Transverse colon (tissue), 4 donors: Measurements from ENCODE around the gene AGAP1. TPM values are rescaled to one million over a fixed set of nuclear protein-coding genes. Genes with fewer than 3 reads are reported as not detected.

Source experiments
- DNase-seq: peaks from one replicate; pipeline ENCODE4 v3.0.0-alpha.2; 2019
- H3K27ac ChIP-seq, 4 donors: fragments of 200-600 bp; sonication (generic); 2 replicates each; pipeline ENCODE4 v1.5.1; 2016 to 2018; ENCODE audit warnings: inconsistent platforms in 4 of 4
- H3K27me3 ChIP-seq: fragments of 200-600 bp; sonication (generic); 2 replicates; pipeline ENCODE4 v1.5.1; 2017; ENCODE audit warnings: inconsistent platforms
- H3K36me3 ChIP-seq, 4 donors: fragments of 200-600 bp; sonication (generic); 2 replicates each; pipeline ENCODE4 v1.5.1; 2017 to 2019; ENCODE audit warnings: inconsistent platforms in 4 of 4
- H3K4me1 ChIP-seq, 4 donors: fragments of 200-600 bp; sonication (generic); 2 replicates each; pipeline ENCODE4 v1.5.1; 2017 to 2020; ENCODE audit warnings: inconsistent platforms in 4 of 4
- H3K4me3 ChIP-seq, 4 donors: fragments of 200-600 bp; sonication (generic); 1 replicate in 1 of 4; 2 replicates in 3 of 4; pipeline versions ENCODE4 v1.5.1 to v1.6.1; 2017 to 2019; ENCODE audit warnings: inconsistent platforms in 4 of 4
- H3K9me3 ChIP-seq, 2 donors: fragments of 200-600 bp; sonication (generic); 2 replicates each; pipeline ENCODE4 v1.5.1; 2017 to 2019; ENCODE audit warnings: inconsistent platforms in 2 of 2
- CTCF ChIP-seq, 5 experiments: fragments of 200-600 bp in 3 of 5; fragments of 450-650 bp in 2 of 5; sonication (generic) in 3 of 5; IDR thresholded peaks; 1 replicate in 2 of 5; 2 replicates in 3 of 5; pipeline ENCODE4 v1.5.1; 2016 to 2017; ENCODE audit warnings: antibody characterized with exemption in 5 of 5, inconsistent platforms in 3 of 5, mild to moderate bottlenecking in 2 of 5, moderate library complexity in 1 of 5
- EP300 ChIP-seq: sonication (generic); formaldehyde crosslinking; IDR thresholded peaks from one replicate; pipeline ENCODE4 v1.6.1; 2017; ENCODE audit warnings: antibody characterized with exemption, low read depth
- POLR2A ChIP-seq: fragments of 450-650 bp; IDR thresholded peaks from one replicate; pipeline ENCODE4 v1.6.1; 2016; ENCODE audit warnings: antibody characterized with exemption, mild to moderate bottlenecking, moderate library complexity
- POLR2AphosphoS5 ChIP-seq, 3 donors: sonication (generic); formaldehyde crosslinking; IDR thresholded peaks; one replicate each; pipeline ENCODE4 v1.6.1; 2016; ENCODE audit warnings: antibody characterized with exemption in 3 of 3
- WGBS, 2 donors: methylation state at CpG; one replicate each; pipeline ENCODE4 v1.1.5; 2018; ENCODE audit warnings: low coverage in 1 of 2; 5-methylcytosine and 5-hydroxymethylcytosine counted together
- in situ Hi-C, 4 donors: fragments of 200-750 bp; cut with MboI; loops; one replicate each; pipeline versions ENCODE4 v1.15.0 to v1.15.1; 2017; ENCODE audit warnings: low sequenced_read_pairs in 3 of 4, low pct_ligation_motif_present in 1 of 4, low pct_unique_long_range_greater_than_20kb in 1 of 4
- intact Hi-C: fragments of 100-400 bp; cut with DNase I; formaldehyde crosslinking; loops from one replicate; pipeline ENCODE4 v1.15.1; 2023; ENCODE audit warnings: low total_unique reads
- total RNA-seq, 4 donors: library from RNA; depleted of rRNA; stranded (reverse); fragments of >200 nt; gene quantifications; one replicate each; pipeline ENCODE4 v1.1.0, GENCODE V29; 2016

Gene AGAP1
- total RNA-seq, 4 donors from 2014 or later, result 56.1 to 96.9 (median 71.2) TPM

GRCh38 chr2:235564884-235565530 lies 71.2 kb downstream of the AGAP1 start:
- Histone ChIP-seq H3K4me3 (no peak overlapping the region), H3K27me3 (no peaks in the 10 kb centered on the region), H3K9me3 (peaks cover 0 to 7% of the 10 kb centered on the region in 2 donors), H3K4me1 (peaks cover 19 to 39% (median 33%) of the 10 kb centered on the region in 4 donors), H3K27ac (no peak overlapping the region), H3K36me3 (no peaks in the 10 kb centered on the region)
- intact Hi-C loops, result no loop called here
- in situ Hi-C loops, result no loop called here
- DNase-seq, result peak; percentile 23
- TF ChIP-seq EP300, result no peak
- TF ChIP-seq POLR2AphosphoS5 (IDR thresholded peaks at IDR 0.05), result no peak
- no peak for TF ChIP-seq POLR2A
- no peak for TF ChIP-seq CTCF (IDR thresholded peaks at IDR 0.05)
- 60 to 66% methylated on average over 1 to 6 of the region's 6 CpGs for WGBS, 2 donors

- Histone ChIP-seq H3K27ac (no peak overlapping the region), H3K4me1 (peaks cover 13 to 26% (median 23%) of the 10 kb centered on the region in 4 donors), H3K27me3 (no peaks in the 10 kb centered on the region), H3K36me3 (no peaks in the 10 kb centered on the region), H3K4me3 (no peak overlapping the region), H3K9me3 (peaks cover 0 to 7% of the 10 kb centered on the region in 2 donors)
- no peak for DNase-seq
- intact Hi-C loops (no loop called here), in situ Hi-C loops (no loop called here)
- 66 to 75% methylated on average over 6 to 11 of the region's 11 CpGs for WGBS, 2 donors
- TF ChIP-seq EP300 (no peak), POLR2AphosphoS5 (IDR thresholded peaks at IDR 0.05) (no peak), CTCF (IDR thresholded peaks at IDR 0.05) (no peak), POLR2A (no peak)
Observed at GRCh38 chr2:235566415-235566814, 72.6 kb downstream of the AGAP1 start.

GRCh38 chr2:235566931-235567495 lies 73.2 kb downstream of the AGAP1 start:
- 89% methylated on average over 10 of the region's 10 CpGs; no CpG with 5 or more reads in 1 of the 2 donors for WGBS, 2 donors

More at GRCh38 chr2:235566931-235567495, 73.2 kb downstream of the AGAP1 start:
- Histone ChIP-seq H3K27ac (no peak overlapping the region), H3K4me1 (peaks cover 8 to 20% (median 18%) of the 10 kb centered on the region in 4 donors), H3K36me3 (no peaks in the 10 kb centered on the region), H3K27me3 (no peaks in the 10 kb centered on the region), H3K9me3 (peaks cover 0 to 7% of the 10 kb centered on the region in 2 donors), H3K4me3 (no peak overlapping the region)
- in situ Hi-C loops, result no loop called here
- DNase-seq, result no peak
- no peak for TF ChIP-seq CTCF (IDR thresholded peaks at IDR 0.05)
- no peak for TF ChIP-seq EP300
- TF ChIP-seq POLR2A, result no peak
- no peak for TF ChIP-seq POLR2AphosphoS5 (IDR thresholded peaks at IDR 0.05)
- intact Hi-C loops, result no loop called here
